ENCODE measurements around the gene MARCKSL1. TPM values are rescaled to one million over a fixed set of nuclear protein-coding genes. Genes with fewer than 3 reads are reported as not detected.

The MARCKSL1 gene
- total and polyA plus RNA-seq, 4 donors, result 4.7 to 34.7 (median 20.6) TPM

GRCh38 chr1:32365445-32365844 lies 29.4 kb upstream of the MARCKSL1 start:
- Histone ChIP-seq H3K4me3 (ENCODE audit: low read length in 2 of 2) (no peak overlapping the region), H3K27me3 (ENCODE audit: control insufficient read depth in 1 of 2, insufficient read depth in 2 of 2, low read length in 1 of 2) (no peaks in the 10 kb centered on the region), H3K36me3 (ENCODE audit: control insufficient read depth in 1 of 2, insufficient read depth in 2 of 2, low read length in 1 of 2) (peaks cover 2 to 9% of the 10 kb centered on the region in 2 donors), H3K9me3 (ENCODE audit: control insufficient read depth, low read length) (no peaks in the 10 kb centered on the region), H3K27ac (ENCODE audit: low read depth in 1 of 2, low read length in 2 of 2) (no peak overlapping the region), H3K4me1 (ENCODE audit: control insufficient read depth in 1 of 2, insufficient read depth in 2 of 2, low read length in 2 of 2) (no peaks in the 10 kb centered on the region)
- ATAC-seq (ENCODE audit: low FRiP score) (no peak), DNase-seq (no peak)
- intact Hi-C loops (cut with DNase I), result no loop called here
- WGBS, 2 donors, result 82 to 86% methylated on average over 6 of the region's 6 CpGs

- Histone ChIP-seq H3K27ac (ENCODE audit: low read depth in 1 of 2, low read length in 2 of 2) (no peak overlapping the region), H3K27me3 (ENCODE audit: control insufficient read depth in 1 of 2, insufficient read depth in 2 of 2, low read length in 1 of 2) (no peaks in the 10 kb centered on the region), H3K9me3 (ENCODE audit: control insufficient read depth, low read length) (no peaks in the 10 kb centered on the region), H3K4me3 (ENCODE audit: low read length in 2 of 2) (no peak overlapping the region), H3K4me1 (ENCODE audit: control insufficient read depth in 1 of 2, insufficient read depth in 2 of 2, low read length in 2 of 2) (no peaks in the 10 kb centered on the region), H3K36me3 (ENCODE audit: control insufficient read depth in 1 of 2, insufficient read depth in 2 of 2, low read length in 1 of 2) (peaks cover 2 to 9% of the 10 kb centered on the region in 2 donors)
- ATAC-seq (ENCODE audit: low FRiP score) (no peak), DNase-seq (no peak)
- WGBS, 2 donors, result 86 to 88% methylated on average over 5 of the region's 5 CpGs
- intact Hi-C loops (cut with DNase I), result no loop called here
These were observed 28.8 kb upstream of the MARCKSL1 start for GRCh38 chr1:32364836-32365235.

GRCh38 chr1:32363713-32364112 lies 27.7 kb upstream of the MARCKSL1 start:
- H3K27me3 ChIP-seq (ENCODE audit: control insufficient read depth in 1 of 2, insufficient read depth in 2 of 2, low read length in 1 of 2), result no peaks in the 10 kb centered on the region
- peaks cover 2 to 9% of the 10 kb centered on the region in 2 donors for H3K36me3 ChIP-seq (ENCODE audit: control insufficient read depth in 1 of 2, insufficient read depth in 2 of 2, low read length in 1 of 2)
- H3K27ac ChIP-seq (ENCODE audit: low read depth in 1 of 2, low read length in 2 of 2), result no peak overlapping the region
- no peaks in the 10 kb centered on the region for H3K9me3 ChIP-seq (ENCODE audit: control insufficient read depth, low read length)
- intact Hi-C loops (cut with DNase I), result no loop called here
- H3K4me3 ChIP-seq (ENCODE audit: low read length in 2 of 2), result no peak overlapping the region
- no peaks in the 10 kb centered on the region for H3K4me1 ChIP-seq (ENCODE audit: control insufficient read depth in 1 of 2, insufficient read depth in 2 of 2, low read length in 2 of 2)
- 92 to 94% methylated on average over 12 of the region's 12 CpGs for WGBS, 2 donors
- DNase-seq, result no peak
- ATAC-seq (ENCODE audit: low FRiP score), result no peak

- Histone ChIP-seq H3K4me1 (ENCODE audit: control insufficient read depth in 1 of 2, insufficient read depth in 2 of 2, low read length in 2 of 2) (no peaks in the 10 kb centered on the region), H3K36me3 (ENCODE audit: control insufficient read depth in 1 of 2, insufficient read depth in 2 of 2, low read length in 1 of 2) (peaks cover 2 to 6% of the 10 kb centered on the region in 2 donors), H3K9me3 (ENCODE audit: control insufficient read depth, low read length) (no peaks in the 10 kb centered on the region), H3K27ac (ENCODE audit: low read depth in 1 of 2, low read length in 2 of 2) (no peak within 1 kb of the TSS), H3K4me3 (ENCODE audit: low read length in 2 of 2) (peak within 1 kb of the TSS in 1 of 2 donors; percentile 10), H3K27me3 (ENCODE audit: control insufficient read depth in 1 of 2, insufficient read depth in 2 of 2, low read length in 1 of 2) (no peaks in the 10 kb centered on the region)
- DNase-seq (peak in 1 of 2 donors; percentile 80), ATAC-seq (ENCODE audit: low FRiP score) (peak; percentile 7)
- intact Hi-C loops (cut with DNase I), result no loop called here
- 46 to 51% methylated on average over 17 of the region's 17 CpGs for WGBS, 2 donors
These were observed 26.7 kb upstream of the MARCKSL1 start, which contains the start of the genes FAM229A and TSSK3 for GRCh38 chr1:32362474-32363313. Gene FAM229A (minus strand): TSS chr1:32362485. CDS start chr1:32362091, 394 bp downstream. Gene TSSK3 (plus strand): TSS chr1:32362539. CDS start chr1:32362702, 163 bp downstream.

- WGBS, 2 donors, result 0 to 2% methylated on average over 80 to 91 of the region's 91 CpGs
- no peaks in the 10 kb centered on the region for H3K27me3 ChIP-seq (ENCODE audit: control insufficient read depth in 1 of 2, insufficient read depth in 2 of 2, low read length in 1 of 2)
- H3K27ac ChIP-seq (ENCODE audit: low read depth in 1 of 2, low read length in 2 of 2), result no peak overlapping the region
- no peaks in the 10 kb centered on the region for H3K9me3 ChIP-seq (ENCODE audit: control insufficient read depth, low read length)
- peak overlapping the region in 1 of 2 donors; percentile 10 for H3K4me3 ChIP-seq (ENCODE audit: low read length in 2 of 2)
- intact Hi-C loops (cut with DNase I), result no loop called here
- H3K36me3 ChIP-seq (ENCODE audit: control insufficient read depth in 1 of 2, insufficient read depth in 2 of 2, low read length in 1 of 2), result peaks cover 2 to 3% of the 10 kb centered on the region in 2 donors
- no peaks in the 10 kb centered on the region for H3K4me1 ChIP-seq (ENCODE audit: control insufficient read depth in 1 of 2, insufficient read depth in 2 of 2, low read length in 2 of 2)
- peak; percentile 76 for ATAC-seq (ENCODE audit: low FRiP score)
- peak; percentile 71 to 92 for DNase-seq
These were observed 25.8 kb upstream of the MARCKSL1 start for GRCh38 chr1:32361674-32362473.

GRCh38 chr1:32361308-32361673 lies 25.3 kb upstream of the MARCKSL1 start:
- Histone ChIP-seq H3K27ac (ENCODE audit: low read depth in 1 of 2, low read length in 2 of 2) (no peak overlapping the region), H3K27me3 (ENCODE audit: control insufficient read depth in 1 of 2, insufficient read depth in 2 of 2, low read length in 1 of 2) (no peaks in the 10 kb centered on the region), H3K4me3 (ENCODE audit: low read length in 2 of 2) (no peak overlapping the region), H3K9me3 (ENCODE audit: control insufficient read depth, low read length) (no peaks in the 10 kb centered on the region), H3K4me1 (ENCODE audit: control insufficient read depth in 1 of 2, insufficient read depth in 2 of 2, low read length in 2 of 2) (no peaks in the 10 kb centered on the region), H3K36me3 (ENCODE audit: control insufficient read depth in 1 of 2, insufficient read depth in 2 of 2, low read length in 1 of 2) (peaks cover 0 to 3% of the 10 kb centered on the region in 2 donors)
- no peak for ATAC-seq (ENCODE audit: low FRiP score)
- 57 to 60% methylated on average over 34 to 35 of the region's 35 CpGs for WGBS, 2 donors
- DNase-seq, result no peak
- intact Hi-C loops (cut with DNase I), result no loop called here

- Histone ChIP-seq H3K27me3 (ENCODE audit: control insufficient read depth in 1 of 2, insufficient read depth in 2 of 2, low read length in 1 of 2) (no peaks in the 10 kb centered on the region), H3K4me3 (ENCODE audit: low read length in 2 of 2) (no peak overlapping the region), H3K4me1 (ENCODE audit: control insufficient read depth in 1 of 2, insufficient read depth in 2 of 2, low read length in 2 of 2) (no peaks in the 10 kb centered on the region), H3K36me3 (ENCODE audit: control insufficient read depth in 1 of 2, insufficient read depth in 2 of 2, low read length in 1 of 2) (no peaks in the 10 kb centered on the region), H3K27ac (ENCODE audit: low read depth in 1 of 2, low read length in 2 of 2) (no peak overlapping the region), H3K9me3 (ENCODE audit: control insufficient read depth, low read length) (no peaks in the 10 kb centered on the region)
- intact Hi-C loops (cut with DNase I), result no loop called here
- ATAC-seq (ENCODE audit: low FRiP score) (no peak), DNase-seq (no peak)
- WGBS, 2 donors, result 84 to 85% methylated on average over 3 of the region's 3 CpGs
These were observed 22.4 kb upstream of the MARCKSL1 start for GRCh38 chr1:32358435-32358834.

GRCh38 chr1:32357614-32358013 lies 21.6 kb upstream of the MARCKSL1 start:
- Histone ChIP-seq H3K27ac (ENCODE audit: low read depth in 1 of 2, low read length in 2 of 2) (no peak overlapping the region), H3K27me3 (ENCODE audit: control insufficient read depth in 1 of 2, insufficient read depth in 2 of 2, low read length in 1 of 2) (no peaks in the 10 kb centered on the region), H3K4me3 (ENCODE audit: low read length in 2 of 2) (no peak overlapping the region), H3K9me3 (ENCODE audit: control insufficient read depth, low read length) (no peaks in the 10 kb centered on the region), H3K4me1 (ENCODE audit: control insufficient read depth in 1 of 2, insufficient read depth in 2 of 2, low read length in 2 of 2) (no peaks in the 10 kb centered on the region), H3K36me3 (ENCODE audit: control insufficient read depth in 1 of 2, insufficient read depth in 2 of 2, low read length in 1 of 2) (no peaks in the 10 kb centered on the region)
- intact Hi-C loops (cut with DNase I), result no loop called here
- WGBS, 2 donors, result 63 to 65% methylated on average over 6 of the region's 6 CpGs
- ATAC-seq (ENCODE audit: low FRiP score) (no peak), DNase-seq (no peak)

Measured in aorta (tissue), 5 donors.